ENCODE data around the gene CACNA1I. TPM values are rescaled to one million over a fixed set of nuclear protein-coding genes. Genes with fewer than 3 reads are reported as not detected.

Gene CACNA1I
- total RNA-seq, 1 experiment from 2014 or later, result 2.1 TPM

- TF ChIP-seq ARID4B (CRISPR knock-in tag; IDR thresholded peaks at IDR 0.05; ENCODE audit: borderline replicate concordance), result 0 out of 2 replicates have a peak, but pooled peaks have one; percentile 77
- no peak for TF ChIP-seq OVOL2 (CRISPR knock-in tag; IDR thresholded peaks at IDR 0.05; ENCODE audit: borderline replicate concordance)
- TF ChIP-seq ZNF263 (CRISPR knock-in tag; IDR thresholded peaks at IDR 0.05; ENCODE audit: low read depth), result no peak
- TF ChIP-seq SMAD3 (CRISPR knock-in tag; IDR thresholded peaks at IDR 0.05; ENCODE audit: borderline replicate concordance), result no peak; the same call in 1 of the 2 replicates
- peak; percentile 50; the same call in 1 of the 2 replicates for TF ChIP-seq CREB1 (CRISPR knock-in tag; IDR thresholded peaks at IDR 0.05)
- no peak for TF ChIP-seq STAT6 (CRISPR knock-in tag; conservative IDR thresholded peaks at IDR 0.05; ENCODE audit: low read depth)
- TF ChIP-seq ZNF219 (CRISPR knock-in tag; IDR thresholded peaks at IDR 0.05; ENCODE audit: borderline replicate concordance), result no peak
- TF ChIP-seq E2F5 (CRISPR knock-in tag; IDR thresholded peaks at IDR 0.05), result no peak
- no peak for TF ChIP-seq HMGA2 (CRISPR knock-in tag; IDR thresholded peaks at IDR 0.05)
- no peak for TF ChIP-seq AFF4 (CRISPR knock-in tag; IDR thresholded peaks at IDR 0.05; ENCODE audit: borderline replicate concordance)
- TF ChIP-seq MYBL2 (CRISPR knock-in tag; IDR thresholded peaks at IDR 0.05), result peak; percentile 59; the same call in 1 of the 2 replicates
- no peak for TF ChIP-seq SMAD4 (CRISPR knock-in tag; IDR thresholded peaks at IDR 0.05)
- TF ChIP-seq E2F1 (CRISPR knock-in tag; IDR thresholded peaks at IDR 0.05), result no peak
- TF ChIP-seq MXD4 (CRISPR knock-in tag; IDR thresholded peaks at IDR 0.05; ENCODE audit: borderline replicate concordance), result no peak
- no peak for TF ChIP-seq KAT7 (CRISPR knock-in tag; IDR thresholded peaks at IDR 0.05; ENCODE audit: borderline replicate concordance)
- no peak for TF ChIP-seq ZNF671 (CRISPR knock-in tag; IDR thresholded peaks at IDR 0.05)
- no peak for TF ChIP-seq TP53 (CRISPR knock-in tag; IDR thresholded peaks at IDR 0.05)
- TF ChIP-seq FOXJ3 (CRISPR knock-in tag; IDR thresholded peaks at IDR 0.05; ENCODE audit: borderline replicate concordance), result no peak
- no peak for TF ChIP-seq ZBTB21 (CRISPR knock-in tag; IDR thresholded peaks at IDR 0.05; ENCODE audit: borderline replicate concordance)
- TF ChIP-seq GTF2I (CRISPR knock-in tag; conservative IDR thresholded peaks at IDR 0.05), result no peak
- TF ChIP-seq HMGXB4 (CRISPR knock-in tag; IDR thresholded peaks at IDR 0.05), result peak; percentile 92; the same call in 1 of the 2 replicates
- peak; percentile 26; the same call in 1 of the 2 replicates for TF ChIP-seq USF2 (CRISPR knock-in tag; IDR thresholded peaks at IDR 0.05)
Measured at GRCh38 chr22:39528681-39529486, 41.7 kb upstream of the CACNA1I start (continued).
